K562 (cell line): ENCODE data around the gene ARPC4. TPM values are rescaled to one million over a fixed set of nuclear protein-coding genes. Genes with fewer than 3 reads are reported as not detected.

ENCODE experiments used
- ATAC-seq: fragments of 200-7000 bp; cut with Tn5 transposase; 3 replicates; pipeline ENCODE4 v1.9.1; 2020; ENCODE audit warnings: moderate library complexity
- BruUV-seq: library from RNA; stranded (reverse); fragments of 400-500 nt; replicated peaks from 2 replicates; lab custom pipeline; 2021; lab: Mats Ljungman, UMichigan
- CTCF ChIA-PET: fragments of 300-600 bp; formaldehyde crosslinking; extraction: SDS; loops from one replicate; lab custom pipeline; 2021; ENCODE audit warnings: low intra/inter-chr PET ratio; lab: Yijun Ruan, JAX
- POLR2A ChIA-PET: fragments of 300-600, 350-650 bp; sonication (Branson Sonifier 250); formaldehyde crosslinking; extraction: SDS; loops from one replicate; lab custom pipeline; 2021; ENCODE audit warnings: antibody characterized with exemption, inconsistent platforms; lab: Yijun Ruan, JAX
- DNase-seq, 4 experiments: peaks; one replicate each; pipeline versions ENCODE4 v3.0.0 to v3.0.0-alpha.2; 2011 to 2018; ENCODE audit warnings: low spot score in 3 of 4, mixed read lengths in 3 of 4; ENCODE audit errors: extremely low read depth in 1 of 4
- FAIRE-seq: peaks from 2 replicates; lab custom pipeline; 2011; peaks lifted over from hg19 to GRCh38; lab: Jason Lieb, UNC
- H2AFZ ChIP-seq: 2 replicates; pipeline ENCODE4 v1.6.0; 2011; ENCODE audit warnings: low read depth, low read length, control low read depth, inconsistent platforms
- H3K27ac ChIP-seq: fragments of 200-600 bp; 3 replicates; pipeline ENCODE4 v1.8.0; 2011; ENCODE audit warnings: low read depth, mild to moderate bottlenecking, control low read depth, inconsistent platforms, low read length, moderate library complexity, mixed read lengths; ENCODE audit errors: extremely low read depth
- H3K27me3 ChIP-seq, 2 experiments: fragments of 300-600 bp in 1 of 2; 2 replicates in 1 of 2; 3 replicates in 1 of 2; pipeline versions ENCODE4 v1.6.0 to v1.8.0; 2011; ENCODE audit warnings: inconsistent platforms in 2 of 2, low read length in 2 of 2, mild to moderate bottlenecking in 1 of 2, mixed read lengths in 1 of 2, moderate library complexity in 1 of 2; ENCODE audit not compliant: control insufficient read depth in 2 of 2, insufficient read depth in 2 of 2
- H3K36me3 ChIP-seq: fragments of 300-600 bp; 3 replicates; pipeline ENCODE4 v1.8.0; 2011; ENCODE audit warnings: mild to moderate bottlenecking, low read length, inconsistent platforms; ENCODE audit not compliant: control insufficient read depth, insufficient read depth
- H3K4me1 ChIP-seq, 2 experiments: fragments of 200-600 bp in 1 of 2; replicated peaks in 1 of 2; 2 replicates in 1 of 2; 3 replicates in 1 of 2; pipeline versions ENCODE4 v1.5.1 to v1.8.0; 2011; ENCODE audit warnings: inconsistent platforms in 2 of 2, low read length in 2 of 2, mild to moderate bottlenecking in 1 of 2, mixed read lengths in 1 of 2, moderate library complexity in 1 of 2; ENCODE audit not compliant: control insufficient read depth in 2 of 2, insufficient read depth in 2 of 2
- H3K4me2 ChIP-seq: 2 replicates; pipeline ENCODE4 v1.6.1; 2011; ENCODE audit warnings: low read length, control low read depth, inconsistent platforms, mixed read lengths; ENCODE audit not compliant: insufficient read depth
- H3K4me3 ChIP-seq: fragments of 200-600 bp; sonication (generic), shearing (Covaris generic); 2 replicates; pipeline ENCODE4 v1.5.1; 2016; ENCODE audit warnings: control low read depth, inconsistent platforms
- H3K79me2 ChIP-seq: fragments of 200-600 bp; 3 replicates; pipeline ENCODE4 v1.8.0; 2011; ENCODE audit warnings: low read length, inconsistent platforms; ENCODE audit not compliant: control insufficient read depth, insufficient read depth
- H3K9ac ChIP-seq, 2 experiments: 2 replicates each; pipeline versions ENCODE4 v1.6.0 to v1.6.1; 2011; ENCODE audit warnings: low read depth in 2 of 2, low read length in 2 of 2, control low read depth in 1 of 2, inconsistent platforms in 1 of 2, mild to moderate bottlenecking in 1 of 2, mixed read lengths in 1 of 2; ENCODE audit not compliant: insufficient read depth in 1 of 2
- H3K9me1 ChIP-seq: one replicate; pipeline ENCODE4 v1.6.0; 2011; ENCODE audit warnings: inconsistent platforms, mild to moderate bottlenecking, low read length, moderate library complexity; ENCODE audit not compliant: control insufficient read depth, insufficient read depth
- H3K9me3 ChIP-seq: replicated peaks from 2 replicates; pipeline ENCODE4 v1.5.1; 2011; ENCODE audit warnings: low read depth, low read length, inconsistent platforms; ENCODE audit not compliant: control insufficient read depth, insufficient read depth
- H4K20me1 ChIP-seq: replicated peaks from 2 replicates; pipeline ENCODE4 v1.6.1; 2011; ENCODE audit warnings: low read length, inconsistent platforms, mixed read lengths; ENCODE audit not compliant: control insufficient read depth, insufficient read depth
- GTF3C2 ChIP-seq: IDR thresholded peaks from 3 replicates; pipeline ENCODE4 v1.6.1; 2011; ENCODE audit warnings: borderline replicate concordance, mild to moderate bottlenecking, moderate library complexity; ENCODE audit not compliant: insufficient read length; ENCODE audit errors: extremely low read depth
- PML ChIP-seq: IDR thresholded peaks from 2 replicates; pipeline ENCODE4 v1.6.1; 2012; ENCODE audit warnings: low read length, inconsistent platforms
- POLR2AphosphoS2 ChIP-seq: IDR thresholded peaks from 2 replicates; pipeline ENCODE4 v1.6.1; 2012; ENCODE audit warnings: low read length, improper control_type of control experiment
- POLR2G ChIP-seq: fragments of 200-400 bp; formaldehyde crosslinking; IDR thresholded peaks from 2 replicates; pipeline ENCODE4 v1.6.1; 2017; ENCODE audit warnings: low read depth, mild to moderate bottlenecking, antibody characterized with exemption, low read length, moderate library complexity
- STAG1 ChIP-seq: sonication (generic); formaldehyde crosslinking; IDR thresholded peaks from 2 replicates; pipeline ENCODE4 v1.5.0; 2020; ENCODE audit warnings: missing genetic modification reagents, borderline replicate concordance
- ZBTB33 ChIP-seq: sonication (generic); formaldehyde crosslinking; IDR thresholded peaks from 2 replicates; pipeline ENCODE4 v1.8.1; 2023; ENCODE audit warnings: mild to moderate bottlenecking, missing genetic modification reagents
- ZKSCAN1 ChIP-seq: fragments of 150-350 bp; IDR thresholded peaks from 2 replicates; pipeline ENCODE4 v1.6.1; 2016; ENCODE audit warnings: low read depth, low read length
- WGBS: fragments of 100-300 bp; shearing (Covaris generic); methylation state at CpG from one replicate; pipeline ENCODE4 v1.1.6; 2016; ENCODE audit warnings: low coverage, mixed read lengths; ENCODE audit not compliant: insufficient coverage; ENCODE audit errors: missing lambda C conversion rate; 5-methylcytosine and 5-hydroxymethylcytosine counted together
- in situ Hi-C: fragments of 300-500 bp; cut with MboI; formaldehyde crosslinking; loops from 4 replicates; pipeline ENCODE4 v1.15.0; 2018; ENCODE audit warnings: inconsistent platforms, mixed read lengths
- intact Hi-C: fragments of 100-400 bp; cut with micrococcal nuclease; formaldehyde crosslinking; loops from 2 replicates; pipeline ENCODE4 v1.14.2; 2022
- polyA plus RNA-seq, 8 experiments: library from polyadenylated mRNA; depleted of rRNA in 4 of 8; stranded (reverse) in 5 of 8; unstranded in 3 of 8; fragments of >200 nt; fragmentation: Nextera tagmentation in 2 of 8; fragmentation: Illumina TruSeq in 1 of 8; extraction: Ambion mirVana in 2 of 8; extraction: Trizol in 1 of 8; gene quantifications; 2 replicates each; pipeline versions ENCODE4 v1.2.1 to v1.2.3, GENCODE V29; 2011 to 2014; ENCODE audit warnings: inconsistent platforms in 1 of 8, missing spikeins in 1 of 8
- total RNA-seq, 7 experiments: library from RNA; depleted of rRNA in 6 of 7; stranded (reverse); fragments of >200 nt in 6 of 7; fragmentation: Illumina TruSeq in 2 of 7; extraction: Trizol in 2 of 7; gene quantifications; 2 replicates each; pipeline versions ENCODE4 v1.2.1 to v1.2.3, GENCODE V29; 2011 to 2021; ENCODE audit warnings: low replicate concordance in 1 of 7

Gene ARPC4
- total and polyA plus RNA-seq, 9 of the 15 experiments (the other 6 are each of a cell fraction or from before 2014, with no cell fraction given), result 20.1 to 153 (median 119) TPM

- Histone ChIP-seq H2AFZ (no peak overlapping the region), H3K4me2 (no peak overlapping the region), H3K9me1 (peaks cover 4% of the 10 kb centered on the region), H3K9ac (peak overlapping the region in 1 of 2 experiments; percentile 41; a peak in 2 of 4 replicates), H4K20me1 (no peaks in the 10 kb centered on the region; the same call in 1 of the 2 replicates), H3K9me3 (no peaks in the 10 kb centered on the region), H3K4me3 (no peak overlapping the region), H3K79me2 (no peaks in the 10 kb centered on the region), H3K27me3 (no peaks in the 10 kb centered on the region), H3K4me1 (peaks cover 0 to 11% of the 10 kb centered on the region in 2 experiments; a peak in 2 of 5 replicates), H3K27ac (no peak overlapping the region), H3K36me3 (peaks cover 52% of the 10 kb centered on the region)
- ATAC-seq, result peak; percentile 24; the same call in 1 of the 3 replicates
- in situ Hi-C loops, result loop anchor here (25.0 kb wide), 1 partner anchor 912 kb away; no protein-coding TSS in a partner anchor
- peak in 1 of 4 experiments; percentile 39 for DNase-seq
- ChIA-PET CTCF (no interaction called here), POLR2A (interaction anchor here (1.1 to 3.2 kb wide), 2 partner anchors 9 to 12 kb away, joined by 5 to 18 read pairs; no protein-coding TSS in a partner anchor)
- BruUV-seq, result no TSS peak
- intact Hi-C loops, result no loop called here
- FAIRE-seq, result no peak
- WGBS, result 80% methylated on average over 14 of the region's 14 CpGs
- TF ChIP-seq POLR2G (peak; percentile 62), STAG1 (CRISPR knock-in tag) (peak; percentile 25; the same call in 1 of the 2 replicates), ZBTB33 (0 out of 2 replicates have a peak, but pooled peaks have one; percentile 22), ZKSCAN1 (no peak), PML (peak; percentile 18; the same call in 1 of the 2 replicates), GTF3C2 (no peak), POLR2AphosphoS2 (0 out of 2 replicates have a peak, but pooled peaks have one; percentile 12)
Measured at GRCh38 chr3:9825451-9826040, 32.7 kb downstream of the ARPC4 start.
